ENCODE measurements around the gene CLCNKA.
"Not testable (repeated sequence)": the region's sequence is repeated elsewhere in the genome, so short reads cannot be mapped to it uniquely, and the experiment has no call there.

CLCNKA gene

DNA sequence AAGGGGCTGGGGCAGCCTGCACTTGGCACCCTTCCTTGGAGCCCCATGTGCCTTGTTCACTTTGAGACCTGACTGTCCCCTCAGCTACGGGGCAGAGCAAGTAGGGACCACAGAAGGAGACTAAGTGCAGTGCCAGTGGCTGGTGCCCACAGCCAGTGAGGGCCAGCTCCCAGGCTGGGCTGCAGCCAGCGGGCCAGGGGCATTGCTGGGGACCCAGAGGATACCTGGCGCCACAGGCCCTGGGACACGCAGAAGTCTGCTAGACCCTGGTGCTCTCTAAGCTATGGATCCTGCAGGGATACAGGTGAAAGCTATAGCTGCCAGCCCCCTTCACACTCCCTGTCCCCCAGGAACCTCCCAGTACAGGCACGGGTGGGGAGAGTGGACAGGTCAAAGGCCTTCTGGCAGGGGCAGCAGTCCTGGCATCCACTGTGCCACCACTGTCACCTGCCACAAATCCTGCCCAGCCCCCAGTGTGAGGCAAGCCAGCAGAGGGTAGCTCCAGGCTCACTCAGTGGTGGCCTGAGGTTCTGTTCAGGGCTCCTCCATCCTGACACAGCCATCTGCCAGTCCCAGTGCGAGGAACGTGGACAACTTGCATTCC is 1.3 kb downstream of the CLCNKA start:
- no peak overlapping the region for H3K4me3 ChIP-seq (replicated peaks; ENCODE audit: low read depth, low read length)
- no peak for DNase-seq (ENCODE audit: extremely low read depth, low read depth)
- TF ChIP-seq, protein P1, sequence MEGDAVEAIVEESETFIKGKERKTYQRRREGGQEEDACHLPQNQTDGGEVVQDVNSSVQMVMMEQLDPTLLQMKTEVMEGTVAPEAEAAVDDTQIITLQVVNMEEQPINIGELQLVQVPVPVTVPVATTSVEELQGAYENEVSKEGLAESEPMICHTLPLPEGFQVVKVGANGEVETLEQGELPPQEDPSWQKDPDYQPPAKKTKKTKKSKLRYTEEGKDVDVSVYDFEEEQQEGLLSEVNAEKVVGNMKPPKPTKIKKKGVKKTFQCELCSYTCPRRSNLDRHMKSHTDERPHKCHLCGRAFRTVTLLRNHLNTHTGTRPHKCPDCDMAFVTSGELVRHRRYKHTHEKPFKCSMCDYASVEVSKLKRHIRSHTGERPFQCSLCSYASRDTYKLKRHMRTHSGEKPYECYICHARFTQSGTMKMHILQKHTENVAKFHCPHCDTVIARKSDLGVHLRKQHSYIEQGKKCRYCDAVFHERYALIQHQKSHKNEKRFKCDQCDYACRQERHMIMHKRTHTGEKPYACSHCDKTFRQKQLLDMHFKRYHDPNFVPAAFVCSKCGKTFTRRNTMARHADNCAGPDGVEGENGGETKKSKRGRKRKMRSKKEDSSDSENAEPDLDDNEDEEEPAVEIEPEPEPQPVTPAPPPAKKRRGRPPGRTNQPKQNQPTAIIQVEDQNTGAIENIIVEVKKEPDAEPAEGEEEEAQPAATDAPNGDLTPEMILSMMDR (IDR thresholded peaks at IDR 0.05; ENCODE audit: low read depth, low read length, missing control alignments): no peak

DNA sequence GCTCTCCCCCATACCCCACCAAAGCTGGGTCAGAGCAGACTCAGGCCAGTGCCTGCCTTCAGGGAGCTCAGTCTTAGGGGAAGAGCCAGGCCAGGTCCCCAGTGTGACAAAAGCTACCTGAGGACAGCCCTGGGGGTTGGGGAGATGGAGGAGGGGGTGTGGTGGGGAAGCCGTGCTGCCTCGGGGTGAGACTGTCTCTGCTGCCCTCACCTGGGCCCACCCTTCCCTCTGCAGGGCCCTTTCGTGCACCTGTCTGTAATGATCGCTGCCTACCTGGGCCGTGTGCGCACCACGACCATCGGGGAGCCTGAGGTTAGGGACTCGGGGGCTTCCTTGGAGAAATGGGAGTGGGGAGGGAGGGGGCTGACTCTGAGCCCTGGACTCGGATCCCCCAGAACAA is 4.5 kb downstream of the CLCNKA start:
- DNase-seq (ENCODE audit: extremely low read depth, low read depth); H3K4me3 ChIP-seq (replicated peaks; ENCODE audit: low read depth, low read length): not testable (repeated sequence)

DNA sequence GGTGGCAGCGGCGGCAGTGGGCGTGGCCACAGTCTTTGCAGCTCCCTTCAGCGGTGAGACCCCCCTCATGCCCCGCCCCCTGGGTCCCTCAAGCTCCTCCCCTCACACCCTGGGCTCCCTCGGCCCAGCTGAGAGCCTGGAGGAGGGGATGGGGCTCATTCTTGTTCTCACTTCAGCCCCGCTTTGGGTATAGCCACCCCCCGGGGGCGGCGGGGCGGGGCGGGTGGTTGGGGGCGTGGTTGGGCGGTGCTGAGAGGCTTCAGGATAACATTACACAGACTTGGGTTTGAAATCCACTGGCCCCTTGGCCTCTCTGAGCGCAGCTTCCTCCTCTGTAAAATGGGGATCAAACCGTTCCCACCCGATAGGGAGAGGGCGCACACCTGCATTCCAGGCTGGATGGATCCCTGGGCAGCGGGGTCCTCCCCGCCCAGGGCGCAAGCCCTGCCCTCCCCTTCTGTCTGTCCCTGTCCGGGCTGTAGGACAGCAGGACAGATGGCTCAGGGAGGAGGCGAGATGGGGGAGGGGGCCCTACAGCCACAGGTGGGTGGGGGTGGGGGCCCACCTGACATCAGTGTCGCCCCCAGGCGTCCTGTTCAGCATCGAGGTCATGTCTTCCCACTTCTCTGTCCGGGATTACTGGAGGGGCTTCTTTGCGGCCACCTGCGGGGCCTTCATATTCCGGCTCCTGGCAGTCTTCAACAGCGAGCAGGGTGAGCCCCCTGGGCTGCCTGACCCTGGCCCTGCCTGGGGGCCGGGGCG is 5.1 kb downstream of the CLCNKA start:
- TF ChIP-seq, protein P1 (IDR thresholded peaks at IDR 0.05; ENCODE audit: low read depth, low read length, missing control alignments): no peak
- H3K4me3 ChIP-seq (replicated peaks; ENCODE audit: low read depth, low read length): no peak overlapping the region; the same call in 1 of the 2 replicates
- DNase-seq (ENCODE audit: extremely low read depth, low read depth): peak; percentile 24

DNA sequence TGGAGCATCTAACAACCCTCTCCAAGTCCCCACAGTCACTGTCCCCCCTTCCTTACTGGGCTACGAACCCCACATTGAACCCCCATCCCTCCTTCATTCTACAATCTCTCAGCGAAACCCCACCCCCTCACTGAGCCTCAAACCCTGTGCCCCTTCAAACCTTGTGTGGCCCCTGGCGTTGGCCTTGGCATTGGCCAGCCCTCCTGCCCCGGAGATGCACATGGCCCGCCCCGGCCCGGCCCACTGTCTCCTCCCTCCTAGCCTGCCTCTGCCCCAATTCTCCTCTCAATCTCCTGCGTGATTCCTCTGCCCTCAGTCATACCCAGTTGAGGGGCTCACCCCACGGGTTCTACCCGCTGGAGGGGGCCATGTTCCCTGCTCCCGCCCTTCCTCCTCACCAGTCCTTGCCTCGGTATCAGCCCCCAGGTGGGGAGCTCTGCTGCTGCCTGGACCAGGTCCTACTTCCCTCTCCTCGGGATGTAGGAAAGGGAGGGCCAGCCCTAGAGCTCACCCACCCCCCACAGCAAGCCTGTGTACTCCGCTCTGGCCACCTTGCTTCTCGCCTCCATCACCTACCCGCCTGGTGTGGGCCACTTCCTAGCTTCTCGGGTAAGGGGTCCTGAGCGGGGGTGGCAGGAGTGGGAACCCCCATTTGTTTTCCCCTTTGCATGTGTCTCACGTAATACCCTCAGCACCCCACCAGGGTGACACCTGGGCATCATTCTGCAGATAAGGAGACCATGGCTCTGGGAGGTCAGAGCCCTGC is 6.6 kb downstream of the CLCNKA start:
- H3K4me3 ChIP-seq (replicated peaks; ENCODE audit: low read depth, low read length): no peak overlapping the region
- DNase-seq (ENCODE audit: extremely low read depth, low read depth): no peak
- TF ChIP-seq, protein P1 (IDR thresholded peaks at IDR 0.05; ENCODE audit: low read depth, low read length, missing control alignments): no peak

DNA sequence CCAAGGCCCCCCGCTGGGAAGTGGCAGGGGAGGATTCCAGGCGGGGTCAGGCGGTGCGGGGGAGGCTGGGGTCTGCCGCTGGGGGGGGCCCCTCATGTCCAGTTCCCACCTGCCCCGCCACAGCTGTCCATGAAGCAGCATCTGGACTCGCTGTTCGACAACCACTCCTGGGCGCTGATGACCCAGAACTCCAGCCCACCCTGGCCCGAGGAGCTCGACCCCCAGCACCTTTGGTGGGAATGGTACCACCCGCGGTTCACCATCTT is 7.1 kb downstream of the CLCNKA start:
- DNase-seq (ENCODE audit: extremely low read depth, low read depth); H3K4me3 ChIP-seq (replicated peaks; ENCODE audit: low read depth, low read length): not testable (repeated sequence)

DNA sequence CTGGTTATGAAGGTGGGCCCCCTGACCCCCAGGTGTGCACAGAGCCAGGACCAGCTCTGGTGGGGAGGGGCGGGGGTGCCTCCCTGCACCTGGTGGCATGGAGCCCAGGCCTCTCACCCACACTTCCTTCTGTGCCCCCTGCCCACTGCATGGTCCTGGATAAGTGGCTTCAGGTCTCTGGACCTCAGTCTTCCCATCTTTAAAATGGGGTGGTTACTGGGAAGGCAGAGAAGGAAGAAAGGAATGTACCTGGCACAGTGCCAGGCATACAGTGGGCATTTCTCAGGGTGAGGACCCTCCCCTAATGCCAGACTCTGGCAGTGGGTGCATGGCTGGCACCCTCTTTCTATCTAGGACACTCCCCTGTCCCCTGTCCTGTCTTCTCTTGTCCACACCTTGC is 7.5 kb downstream of the CLCNKA start:
- H3K4me3 ChIP-seq (replicated peaks; ENCODE audit: low read depth, low read length): no peak overlapping the region
- no peak for DNase-seq (ENCODE audit: extremely low read depth, low read depth)
- TF ChIP-seq, protein P1 (IDR thresholded peaks at IDR 0.05; ENCODE audit: low read depth, low read length, missing control alignments): no peak

DNA sequence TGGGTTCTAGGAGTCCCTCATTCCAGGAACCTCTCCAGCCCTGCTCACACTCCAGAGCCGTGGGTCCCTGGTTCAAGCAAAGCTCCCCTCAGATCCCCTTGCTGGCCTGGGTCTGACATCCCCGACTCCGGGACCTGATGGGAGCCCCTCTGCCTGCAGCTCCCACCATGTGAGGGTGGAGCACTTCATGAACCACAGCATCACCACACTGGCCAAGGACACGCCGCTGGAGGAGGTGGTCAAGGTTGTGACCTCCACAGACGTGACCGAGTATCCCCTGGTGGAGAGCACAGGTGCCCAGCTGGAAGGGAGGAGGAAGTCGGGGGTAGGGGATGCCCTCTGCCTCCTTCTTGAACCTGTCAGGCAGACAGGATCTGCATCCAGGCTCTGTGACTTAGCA is 9.7 kb downstream of the CLCNKA start:
- TF ChIP-seq, protein P1 (IDR thresholded peaks at IDR 0.05; ENCODE audit: low read depth, low read length, missing control alignments): no peak
- DNase-seq (ENCODE audit: extremely low read depth, low read depth): no peak
- H3K4me3 ChIP-seq (replicated peaks; ENCODE audit: low read depth, low read length): no peak overlapping the region
